Measurements from ENCODE around the gene PDZD8.

DNA sequence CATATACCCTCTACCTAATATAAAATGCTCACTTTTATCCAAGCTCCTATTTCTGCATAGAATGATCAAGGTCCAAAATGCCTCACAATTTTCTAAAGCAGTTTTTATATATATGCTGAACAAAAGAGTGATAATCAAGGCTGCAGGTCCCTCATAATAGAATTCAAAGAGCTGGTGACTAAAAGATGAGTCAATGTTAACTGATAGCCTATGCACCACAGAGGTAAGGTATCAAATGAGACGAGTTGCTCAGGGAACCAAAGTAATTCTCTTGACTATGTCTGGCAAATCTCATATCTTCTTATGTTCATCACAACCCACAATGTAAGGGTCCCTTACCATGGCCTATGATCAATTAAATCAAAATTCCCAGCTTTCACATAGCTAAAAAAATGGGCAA, 15.2 kb downstream of the PDZD8 start:
- no peak for TF ChIP-seq POLR2A (IDR thresholded peaks at IDR 0.05; ENCODE audit: extremely low read depth, insufficient read length)
- TF ChIP-seq, protein P1, sequence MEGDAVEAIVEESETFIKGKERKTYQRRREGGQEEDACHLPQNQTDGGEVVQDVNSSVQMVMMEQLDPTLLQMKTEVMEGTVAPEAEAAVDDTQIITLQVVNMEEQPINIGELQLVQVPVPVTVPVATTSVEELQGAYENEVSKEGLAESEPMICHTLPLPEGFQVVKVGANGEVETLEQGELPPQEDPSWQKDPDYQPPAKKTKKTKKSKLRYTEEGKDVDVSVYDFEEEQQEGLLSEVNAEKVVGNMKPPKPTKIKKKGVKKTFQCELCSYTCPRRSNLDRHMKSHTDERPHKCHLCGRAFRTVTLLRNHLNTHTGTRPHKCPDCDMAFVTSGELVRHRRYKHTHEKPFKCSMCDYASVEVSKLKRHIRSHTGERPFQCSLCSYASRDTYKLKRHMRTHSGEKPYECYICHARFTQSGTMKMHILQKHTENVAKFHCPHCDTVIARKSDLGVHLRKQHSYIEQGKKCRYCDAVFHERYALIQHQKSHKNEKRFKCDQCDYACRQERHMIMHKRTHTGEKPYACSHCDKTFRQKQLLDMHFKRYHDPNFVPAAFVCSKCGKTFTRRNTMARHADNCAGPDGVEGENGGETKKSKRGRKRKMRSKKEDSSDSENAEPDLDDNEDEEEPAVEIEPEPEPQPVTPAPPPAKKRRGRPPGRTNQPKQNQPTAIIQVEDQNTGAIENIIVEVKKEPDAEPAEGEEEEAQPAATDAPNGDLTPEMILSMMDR (IDR thresholded peaks at IDR 0.05; ENCODE audit: low read depth, low read length), result no peak
